ENCODE results near the gene RPN2.
A peak's percentile ranks its signal among the peaks of the same experiment; 100 is the strongest.

The RPN2 gene

GRCh38 chr20:37188787-37189186 is 9.7 kb downstream of the RPN2 start:
- no peak for DNase-seq

DNA sequence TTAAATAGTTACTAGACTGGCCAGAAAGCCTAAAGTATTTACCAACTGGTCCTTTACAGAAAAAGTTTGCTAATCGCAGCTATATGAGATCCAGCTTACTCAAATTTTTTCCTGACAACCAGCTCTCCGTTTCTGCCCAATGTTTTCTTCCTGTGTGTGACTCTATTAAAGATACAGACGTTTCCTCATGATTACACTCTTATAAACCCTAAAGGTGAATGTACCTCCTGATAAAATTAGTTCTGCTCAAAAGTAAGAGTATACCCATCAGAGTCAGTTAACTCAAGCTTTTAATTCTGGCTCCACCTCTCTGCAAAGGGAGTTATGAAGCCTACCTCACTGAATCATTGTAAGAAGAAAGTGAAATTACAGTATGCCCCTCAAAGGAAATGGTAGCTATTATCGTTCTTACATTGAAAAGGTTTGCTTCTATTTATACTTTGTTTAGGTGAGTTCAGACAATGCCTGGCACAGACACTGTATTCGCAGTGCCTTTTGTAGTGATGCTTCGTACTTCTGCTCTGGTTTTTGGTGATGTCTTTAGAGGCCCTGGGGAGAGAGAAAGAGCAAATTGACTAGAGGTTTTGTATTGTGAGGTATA is 10.4 kb downstream of the RPN2 start:
- no peak for DNase-seq

GRCh38 chr20:37190354-37191112 is 11.4 kb downstream of the RPN2 start:
- DNase-seq: no peak

DNA sequence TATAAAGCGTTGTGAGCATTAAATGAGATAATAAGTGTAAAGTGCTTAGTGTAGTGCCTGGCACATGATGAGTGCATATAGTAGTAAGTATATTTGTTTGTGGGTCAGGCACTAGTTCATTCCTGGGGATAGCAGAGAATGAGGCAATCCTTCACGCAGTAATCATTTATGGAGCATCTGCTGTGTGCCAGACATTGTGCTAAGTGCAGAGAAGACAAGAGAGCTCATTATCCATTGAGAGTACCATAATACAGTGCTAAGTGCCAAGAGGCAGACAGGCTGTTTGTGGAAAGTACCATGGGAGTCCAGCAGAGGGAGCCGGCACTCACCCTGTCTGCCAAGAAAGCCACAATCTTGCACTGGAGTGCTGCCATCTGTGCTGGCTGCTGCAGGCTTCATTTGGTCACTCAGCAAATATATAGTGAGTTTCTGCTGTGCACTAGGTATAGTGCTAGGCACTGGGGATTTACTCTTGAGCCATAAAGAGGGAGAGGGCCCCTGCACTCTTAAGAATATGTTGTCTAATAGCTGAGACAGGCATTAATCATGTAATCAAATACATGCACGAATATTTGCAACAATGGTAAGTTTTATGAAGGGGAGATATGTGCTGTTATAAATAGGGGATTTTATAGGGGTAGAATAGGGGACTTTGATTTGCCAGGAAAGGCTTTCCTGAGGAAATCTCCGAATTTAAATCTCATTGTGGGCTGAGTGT is 13.2 kb downstream of the RPN2 start:
- peak; percentile 63 to 74 for DNase-seq

GRCh38 chr20:37193226-37193625 is 14.1 kb downstream of the RPN2 start:
- DNase-seq: no peak

- DNase-seq: no peak
Measured at GRCh38 chr20:37193821-37194220, 14.7 kb downstream of the RPN2 start.

DNA sequence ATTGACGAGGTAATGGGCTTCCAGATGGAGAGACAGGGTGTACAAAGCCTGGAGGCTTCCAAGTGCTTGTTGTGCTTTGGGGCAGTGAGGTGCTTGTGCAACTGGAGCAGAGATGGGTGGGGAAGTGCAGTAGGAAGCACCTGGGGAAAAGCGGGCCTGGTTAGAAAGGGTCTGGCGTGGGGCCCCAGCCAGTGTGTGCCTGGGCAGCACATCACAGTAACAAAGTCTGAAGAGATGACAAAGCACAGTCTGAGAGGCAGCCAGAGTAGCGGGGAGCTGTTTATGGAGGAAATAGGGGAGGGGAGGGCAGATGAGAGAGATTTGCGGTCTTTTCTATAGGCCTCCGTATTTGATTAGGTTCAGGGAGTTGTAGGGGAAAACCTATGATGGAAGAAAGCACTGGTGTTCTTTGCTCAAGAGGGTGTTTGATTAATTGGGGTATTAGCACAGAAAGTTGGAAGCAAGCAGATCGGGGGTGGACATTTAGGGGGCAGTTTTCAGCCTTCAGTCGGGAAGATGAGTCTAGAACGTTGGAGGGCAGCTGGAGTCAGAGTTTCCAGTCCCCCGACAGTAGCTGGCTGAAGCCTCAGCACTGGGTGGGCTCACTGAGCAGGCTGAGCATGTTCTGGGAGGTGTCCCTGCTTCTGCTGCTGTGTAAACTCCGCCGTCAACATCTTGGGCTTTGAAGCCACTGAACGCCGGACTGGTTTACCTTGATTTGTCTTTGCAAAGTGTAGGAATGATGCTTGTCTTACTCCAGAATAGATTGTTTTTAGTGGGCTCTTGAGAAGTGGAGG is 15.7 kb downstream of the RPN2 start:
- DNase-seq: no peak

- no peak for DNase-seq
Measured at GRCh38 chr20:37198932-37199660, 20.0 kb downstream of the RPN2 start.

DNA sequence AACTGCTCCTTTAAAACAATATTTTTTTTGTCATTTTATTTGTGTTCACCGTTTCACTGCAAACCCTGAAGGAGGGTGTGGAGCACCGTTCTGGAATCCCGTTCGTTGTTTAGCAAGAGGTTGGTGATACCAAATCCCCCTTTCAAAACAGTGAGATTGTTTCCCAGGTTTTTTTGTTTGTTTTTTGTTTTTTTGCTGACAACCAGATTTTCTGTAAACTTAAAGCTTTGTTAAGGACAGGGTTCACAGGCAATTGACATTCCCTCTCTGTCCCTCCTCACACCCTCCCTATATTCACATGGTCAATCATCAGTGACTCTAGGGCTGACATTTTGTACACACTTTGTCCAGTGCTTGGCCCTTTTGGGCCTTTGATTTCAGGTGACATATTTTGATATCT is 21.2 kb downstream of the RPN2 start:
- DNase-seq: no peak

GRCh38 chr20:37200926-37201826 is 22.0 kb downstream of the RPN2 start:
- DNase-seq: no peak

DNA sequence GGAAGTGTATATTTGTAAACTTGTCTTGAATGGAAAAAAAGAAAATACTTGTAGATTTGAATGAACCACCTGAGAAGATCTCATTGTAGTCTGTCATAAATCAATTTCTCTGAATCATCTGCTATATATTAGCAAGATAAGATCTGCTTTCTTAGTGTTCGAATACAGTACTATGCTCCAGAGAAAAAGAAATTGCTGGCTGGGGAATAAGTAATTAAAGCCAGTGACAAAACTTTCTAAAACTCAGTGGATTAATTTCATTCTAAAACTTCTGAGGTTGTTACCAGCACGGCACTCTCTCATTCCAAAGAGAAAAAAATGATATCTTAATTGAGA is 22.7 kb downstream of the RPN2 start:
- DNase-seq: no peak

DNA sequence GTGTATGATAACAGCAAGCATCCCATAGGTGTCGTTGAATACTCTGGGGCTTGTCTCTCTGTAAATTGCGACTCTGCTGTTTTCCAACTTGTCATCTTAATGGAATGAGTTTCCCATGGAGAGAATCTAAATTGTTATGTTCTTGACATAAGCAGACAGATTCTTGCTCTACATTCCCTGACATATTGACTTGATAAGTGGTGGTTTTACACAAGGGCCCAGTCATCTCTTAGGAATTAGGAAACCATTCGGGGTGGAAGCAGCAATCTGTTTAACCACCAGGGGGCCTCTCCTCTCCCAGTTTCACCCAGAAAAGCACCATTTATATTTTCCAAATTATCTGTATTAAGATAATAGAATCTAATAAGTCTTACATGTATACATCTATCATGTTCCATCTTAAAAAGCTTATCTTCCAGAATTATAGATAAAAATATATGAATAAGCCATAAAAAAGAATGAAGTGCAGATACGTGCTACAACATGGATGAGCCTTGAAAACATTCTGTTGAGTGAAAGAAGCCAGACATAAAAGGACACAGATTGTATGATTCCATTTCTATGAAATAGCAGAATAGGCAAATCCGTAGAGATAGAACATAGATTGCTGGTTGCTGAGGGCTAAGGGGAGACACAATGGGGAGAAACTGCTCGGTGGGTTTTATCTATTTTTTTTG is 23.3 kb downstream of the RPN2 start:
- no peak for DNase-seq

GRCh38 chr20:37204056-37204455 is 24.9 kb downstream of the RPN2 start:
- no peak for DNase-seq

DNA sequence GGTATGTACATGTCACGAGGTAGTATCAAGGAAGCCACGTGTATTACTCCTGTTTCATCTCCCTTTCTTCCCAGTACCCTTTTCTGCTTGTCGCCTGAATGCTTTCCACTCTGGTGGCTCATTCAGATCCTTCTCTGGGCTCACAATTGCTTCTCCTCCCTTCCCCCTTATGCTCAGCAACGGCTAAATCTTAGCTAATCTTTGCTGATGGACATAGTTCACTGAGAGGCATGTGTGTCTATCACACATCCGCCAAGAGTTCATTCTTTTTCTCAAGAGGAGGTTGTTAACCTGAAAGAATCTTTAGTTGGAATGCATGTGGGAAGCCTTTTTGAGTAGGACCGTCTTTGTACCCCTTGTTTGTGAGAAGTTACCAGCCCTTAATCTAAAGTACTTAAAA is 26.0 kb downstream of the RPN2 start:
- no peak for DNase-seq

- no peak for DNase-seq
Measured at GRCh38 chr20:37205794-37206193, 26.7 kb downstream of the RPN2 start.

DNA sequence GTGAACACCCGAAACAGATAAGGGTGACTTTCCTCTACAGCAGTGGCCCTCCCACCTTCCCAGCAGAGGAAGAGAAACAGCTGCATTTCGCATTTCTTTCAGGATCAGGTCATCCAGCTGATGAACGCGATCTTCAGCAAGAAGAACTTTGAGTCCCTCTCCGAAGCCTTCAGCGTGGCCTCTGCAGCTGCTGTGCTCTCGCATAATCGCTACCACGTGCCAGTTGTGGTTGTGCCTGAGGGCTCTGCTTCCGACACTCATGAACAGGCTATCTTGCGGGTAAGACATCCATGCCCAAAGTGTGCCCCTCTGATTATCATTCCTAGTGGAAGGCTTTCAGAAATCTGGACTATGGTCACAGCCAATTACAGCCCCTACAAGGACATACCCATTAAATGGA is 28.0 kb downstream of the RPN2 start:
- DNase-seq: no peak

DNA sequence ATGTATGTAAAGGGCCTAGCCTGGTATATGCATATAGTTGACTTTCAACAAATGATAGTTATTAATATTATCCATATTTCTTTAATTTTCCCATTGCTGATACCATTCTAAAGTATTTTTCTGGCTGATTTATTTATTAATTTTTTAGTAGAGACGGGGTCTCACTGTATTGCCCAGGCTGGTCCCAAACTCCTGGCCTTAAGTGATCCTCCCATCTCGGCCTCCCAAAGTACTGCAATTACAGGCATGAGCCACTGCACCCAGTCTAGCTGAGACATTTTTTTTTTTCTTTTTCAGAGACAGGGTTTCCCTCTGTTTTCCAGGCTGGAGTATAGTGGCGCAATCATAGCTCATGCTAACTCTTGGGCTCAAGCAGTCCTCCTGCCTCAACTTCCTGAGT is 30.1 kb downstream of the RPN2 start:
- no peak for DNase-seq

GRCh38 chr20:37209661-37210314 is 30.7 kb downstream of the RPN2 start:
- DNase-seq: no peak

DNA sequence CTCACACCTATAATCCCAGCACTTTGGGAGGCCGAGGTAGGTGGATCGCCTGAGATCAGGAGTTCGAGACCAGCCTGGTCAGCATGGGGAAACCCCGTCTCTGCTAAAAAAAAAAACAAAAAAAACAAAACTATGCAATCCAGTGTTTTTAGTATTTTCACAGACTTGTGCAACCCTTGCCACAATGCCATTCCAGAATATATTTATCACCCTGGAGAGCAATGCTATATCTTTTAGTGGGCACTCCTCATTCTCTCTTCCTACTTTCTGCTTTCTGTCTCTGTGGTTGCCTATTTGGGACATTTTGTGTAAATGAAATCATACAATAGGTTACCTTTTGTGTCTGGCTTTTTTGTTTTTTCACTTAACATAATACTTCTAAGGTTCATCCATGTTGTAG is 39.3 kb downstream of the RPN2 start:
- no peak for DNase-seq

- no peak for DNase-seq
Measured at GRCh38 chr20:37218976-37219375, 39.8 kb downstream of the RPN2 start.

Data from cerebellar nuclear complex (tissue), 1 donor.